Uterus (tissue), 2 donors: ENCODE data around the gene PLEKHD1.

ENCODE experiments used
- POLR2A ChIP-seq, 2 donors: fragments of 450-650 bp; IDR thresholded peaks; one replicate each; pipeline ENCODE4 v1.6.1; 2016; ENCODE audit warnings: antibody characterized with exemption in 2 of 2, mild to moderate bottlenecking in 1 of 2, moderate library complexity in 1 of 2
- TF ChIP-seq, protein P1 (sequence below), 4 experiments: fragments of 200-600 bp in 2 of 4; fragments of 450-650 bp in 2 of 4; sonication (generic) in 2 of 4; IDR thresholded peaks; one replicate each; pipeline ENCODE4 v1.5.1; 2016 to 2019; ENCODE audit warnings: antibody characterized with exemption in 4 of 4, mild to moderate bottlenecking in 2 of 4, moderate library complexity in 1 of 4

- TF ChIP-seq POLR2A (IDR thresholded peaks at IDR 0.05), result no peak
- TF ChIP-seq, protein P1, sequence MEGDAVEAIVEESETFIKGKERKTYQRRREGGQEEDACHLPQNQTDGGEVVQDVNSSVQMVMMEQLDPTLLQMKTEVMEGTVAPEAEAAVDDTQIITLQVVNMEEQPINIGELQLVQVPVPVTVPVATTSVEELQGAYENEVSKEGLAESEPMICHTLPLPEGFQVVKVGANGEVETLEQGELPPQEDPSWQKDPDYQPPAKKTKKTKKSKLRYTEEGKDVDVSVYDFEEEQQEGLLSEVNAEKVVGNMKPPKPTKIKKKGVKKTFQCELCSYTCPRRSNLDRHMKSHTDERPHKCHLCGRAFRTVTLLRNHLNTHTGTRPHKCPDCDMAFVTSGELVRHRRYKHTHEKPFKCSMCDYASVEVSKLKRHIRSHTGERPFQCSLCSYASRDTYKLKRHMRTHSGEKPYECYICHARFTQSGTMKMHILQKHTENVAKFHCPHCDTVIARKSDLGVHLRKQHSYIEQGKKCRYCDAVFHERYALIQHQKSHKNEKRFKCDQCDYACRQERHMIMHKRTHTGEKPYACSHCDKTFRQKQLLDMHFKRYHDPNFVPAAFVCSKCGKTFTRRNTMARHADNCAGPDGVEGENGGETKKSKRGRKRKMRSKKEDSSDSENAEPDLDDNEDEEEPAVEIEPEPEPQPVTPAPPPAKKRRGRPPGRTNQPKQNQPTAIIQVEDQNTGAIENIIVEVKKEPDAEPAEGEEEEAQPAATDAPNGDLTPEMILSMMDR (IDR thresholded peaks at IDR 0.05), result no peak
Observed at GRCh38 chr14:69485315-69485660, 760 bp downstream of the PLEKHD1 start.
